GM12891 (cell line): ENCODE results near the gene RRM2.

Experiments used
- POLR2A ChIP-seq: IDR thresholded peaks from 2 replicates; pipeline ENCODE4 v1.6.1; 2011; ENCODE audit warnings: low read depth, low read length, control low read depth
- POLR2AphosphoS5 ChIP-seq: IDR thresholded peaks from 2 replicates; pipeline ENCODE4 v1.6.1; 2011; ENCODE audit warnings: low read depth, low read length, control low read depth
- SPI1 ChIP-seq: IDR thresholded peaks from 2 replicates; pipeline ENCODE4 v1.6.1; 2011; ENCODE audit warnings: low read depth, low read length, control low read depth

DNA sequence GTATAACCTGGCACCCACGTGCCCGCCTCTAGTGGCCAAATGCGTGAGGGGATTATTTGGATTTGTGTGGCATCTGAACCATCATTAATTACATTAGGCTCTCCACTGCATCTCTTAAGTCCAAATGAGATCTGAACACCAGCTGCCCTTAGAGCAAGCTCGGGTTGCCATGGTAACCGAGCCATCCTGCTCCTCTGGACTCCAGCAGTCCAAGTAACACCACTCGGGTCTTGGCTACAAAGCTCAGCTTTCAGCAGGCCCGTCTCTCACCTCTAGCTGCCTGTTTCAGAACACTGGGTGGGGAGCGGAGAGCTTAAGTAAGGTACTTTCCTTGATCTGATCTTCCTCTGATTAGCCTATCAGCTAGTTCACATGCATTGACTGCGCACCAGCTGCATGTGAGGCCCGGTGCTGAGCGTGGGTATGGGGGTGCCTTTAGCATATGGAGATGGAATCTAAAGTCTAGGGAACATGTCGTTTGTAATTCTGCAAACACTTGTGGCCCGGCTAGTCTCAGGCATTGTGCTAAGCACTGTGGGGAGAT is 28.2 kb upstream of the RRM2 start:
- TF ChIP-seq POLR2AphosphoS5 (no peak), POLR2A (no peak), SPI1 (no peak)
